Retina (tissue), 1 donor: ENCODE measurements around the gene PROP1.
"Not testable (repeated sequence)": the region's sequence is repeated elsewhere in the genome, so short reads cannot be mapped to it uniquely, and the experiment has no call there.

Experiments used
- DNase-seq: peaks from one replicate; pipeline ENCODE4 v3.0.0-alpha.2; 2016

The PROP1 gene

GRCh38 chr5:177995691-177996595, at the start of gene PROP1:
PROP1 (minus strand) TSS chr5:177996242; CDS start chr5:177995933, 309 bp downstream.
- no peak for DNase-seq

GRCh38 chr5:178019379-178020030, 23.5 kb upstream of the PROP1 start:
- not testable (repeated sequence) for DNase-seq

GRCh38 chr5:178012758-178013157, 16.7 kb upstream of the PROP1 start:
- DNase-seq: not testable (repeated sequence)

- not testable (repeated sequence) for DNase-seq
Measured at GRCh38 chr5:178011816-178012554, 15.9 kb upstream of the PROP1 start.

GRCh38 chr5:178007272-178007671, 11.2 kb upstream of the PROP1 start:
- not testable (repeated sequence) for DNase-seq

GRCh38 chr5:178006536-178007231, 10.6 kb upstream of the PROP1 start:
- peak; percentile 36 for DNase-seq

GRCh38 chr5:178006181-178006535, 10.1 kb upstream of the PROP1 start:
- DNase-seq: not testable (repeated sequence)

GRCh38 chr5:177997846-177998245, 1.8 kb upstream of the PROP1 start:
- DNase-seq: no peak

GRCh38 chr5:177997319-177997670, 1.3 kb upstream of the PROP1 start:
- no peak for DNase-seq

- DNase-seq: no peak
Measured at GRCh38 chr5:177996660-177997318, 747 bp upstream of the PROP1 start.

GRCh38 chr5:177994561-177995190, 1.4 kb downstream of the PROP1 start:
- DNase-seq: no peak

- DNase-seq: no peak
Measured at GRCh38 chr5:177994063-177994462, 2.0 kb downstream of the PROP1 start.

GRCh38 chr5:177992466-177992865, 3.6 kb downstream of the PROP1 start:
- DNase-seq: no peak

GRCh38 chr5:177988989-177989625, 6.9 kb downstream of the PROP1 start:
- no peak for DNase-seq

GRCh38 chr5:177987326-177987725, 8.7 kb downstream of the PROP1 start:
- no peak for DNase-seq

GRCh38 chr5:177985430-177986040, 10.5 kb downstream of the PROP1 start:
- DNase-seq: peak; percentile 44

GRCh38 chr5:177984584-177985206, 11.3 kb downstream of the PROP1 start:
- peak; percentile 65 for DNase-seq

- DNase-seq: peak; percentile 29
Measured at GRCh38 chr5:177983763-177984583, 12.1 kb downstream of the PROP1 start.

- no peak for DNase-seq
Measured at GRCh38 chr5:177982956-177983355, 13.1 kb downstream of the PROP1 start.
